D341Med (cell line): ENCODE measurements around the gene GNPAT.

ENCODE experiments used
- DNase-seq: peaks from one replicate; pipeline ENCODE4 v3.0.0; 2012; ENCODE audit warnings: low spot score

The GNPAT gene

GRCh38 chr1:231242516-231243198 lies 1.6 kb downstream of the GNPAT start:
- DNase-seq: no peak

DNA sequence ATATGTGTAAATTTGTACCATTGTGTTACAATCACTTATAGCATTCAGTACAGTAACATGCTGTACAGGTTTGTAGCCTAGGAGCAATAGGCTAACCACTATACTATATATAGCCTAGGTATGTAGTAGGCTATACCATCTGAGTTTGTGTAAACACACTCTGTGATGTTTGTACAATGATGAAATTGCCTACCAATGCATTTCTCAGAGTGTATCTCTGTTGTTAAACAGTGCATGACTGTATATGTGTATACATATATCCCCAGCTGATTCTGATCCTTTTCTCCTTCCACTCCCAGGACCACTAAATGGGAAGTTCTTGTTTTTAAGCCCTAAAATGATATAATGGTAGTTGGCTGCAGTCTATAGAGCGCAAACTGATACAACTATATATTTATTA lies 7.8 kb downstream of the GNPAT start:
- no peak for DNase-seq

DNA sequence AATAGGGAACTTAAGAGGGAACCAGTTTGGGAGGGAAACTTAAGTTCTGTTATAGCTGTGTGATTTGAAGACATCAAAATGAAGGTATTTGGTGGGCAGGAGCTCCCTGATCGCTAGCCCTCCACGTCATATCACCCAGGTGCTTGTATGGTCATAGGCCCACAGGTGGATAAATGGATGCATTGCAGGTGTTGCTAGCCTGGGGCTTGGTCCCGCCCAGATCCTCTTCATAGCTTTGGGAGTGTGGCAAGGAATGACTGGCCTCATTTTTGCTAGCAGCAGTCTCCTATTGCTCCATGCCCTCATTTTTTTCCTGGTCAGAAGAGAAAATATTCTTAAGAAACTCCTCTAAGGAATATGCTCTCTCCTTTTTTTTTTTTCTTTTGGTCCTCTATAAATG lies 11.3 kb downstream of the GNPAT start:
- DNase-seq: no peak

DNA sequence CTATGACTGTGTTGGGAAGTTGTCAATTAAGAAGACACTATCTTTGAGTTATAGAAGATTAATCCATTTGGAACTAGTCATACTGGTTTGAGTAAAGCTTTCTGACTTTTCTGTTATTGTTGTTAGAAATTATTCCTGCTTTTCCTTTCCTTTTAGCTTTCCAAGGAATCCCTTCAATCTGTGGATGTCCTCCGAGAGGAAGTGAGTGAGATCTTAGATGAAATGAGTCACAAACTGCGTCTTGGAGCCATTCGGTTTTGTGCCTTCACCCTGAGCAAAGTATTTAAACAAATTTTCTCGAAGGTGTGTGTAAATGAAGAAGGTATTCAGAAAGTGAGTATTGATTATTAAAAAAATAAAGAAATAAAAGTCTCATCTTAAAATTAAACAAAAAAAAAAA lies 19.3 kb downstream of the GNPAT start:
- no peak for DNase-seq

DNA sequence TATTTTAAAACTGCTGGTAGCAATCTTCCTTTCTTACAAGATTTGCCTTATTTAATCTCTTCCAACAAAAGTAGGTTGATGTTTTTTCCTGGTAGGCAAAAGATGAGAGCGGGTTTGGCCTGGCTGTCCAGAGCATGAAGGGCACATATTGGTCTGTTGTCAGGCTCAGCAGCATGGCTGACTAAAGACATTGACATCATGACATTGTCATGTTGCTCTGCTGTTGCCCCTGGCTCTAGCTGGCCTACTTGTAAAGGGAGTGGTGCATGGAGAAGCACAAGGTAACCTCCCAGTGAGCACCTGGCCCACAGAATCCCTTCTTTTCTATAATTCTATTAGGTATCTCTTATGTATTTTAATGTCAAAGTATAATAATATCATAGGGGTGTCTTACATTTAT lies 23.6 kb downstream of the GNPAT start:
- no peak for DNase-seq

GRCh38 chr1:231265379-231265778 lies 24.4 kb downstream of the GNPAT start:
- no peak for DNase-seq

DNA sequence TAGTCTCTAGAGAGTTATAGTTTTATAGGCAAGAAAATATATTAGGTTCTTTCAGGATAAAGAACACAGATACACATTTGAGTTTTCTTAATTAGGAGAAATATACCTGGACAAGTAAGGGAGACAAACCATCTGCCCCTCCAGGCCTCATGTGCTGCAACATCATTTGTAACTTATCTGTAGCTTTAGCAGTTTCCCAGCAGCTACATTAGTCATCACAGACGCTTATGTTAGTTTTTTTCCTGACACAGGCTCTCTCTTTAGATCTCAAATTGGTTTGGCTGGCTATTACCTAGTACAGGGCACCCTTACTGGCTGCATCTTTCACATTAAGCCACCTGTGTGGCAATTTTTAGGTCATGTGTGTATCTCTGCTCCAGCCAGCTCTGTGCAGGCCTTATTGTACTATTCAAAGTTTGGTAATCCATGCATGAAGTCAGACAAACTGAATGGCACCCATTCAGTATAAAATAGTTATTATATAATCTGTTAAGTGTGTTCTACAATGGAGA lies 25.9 kb downstream of the GNPAT start:
- no peak for DNase-seq

- DNase-seq: no peak
These were observed 31.2 kb downstream of the GNPAT start for GRCh38 chr1:231272173-231272572.

DNA sequence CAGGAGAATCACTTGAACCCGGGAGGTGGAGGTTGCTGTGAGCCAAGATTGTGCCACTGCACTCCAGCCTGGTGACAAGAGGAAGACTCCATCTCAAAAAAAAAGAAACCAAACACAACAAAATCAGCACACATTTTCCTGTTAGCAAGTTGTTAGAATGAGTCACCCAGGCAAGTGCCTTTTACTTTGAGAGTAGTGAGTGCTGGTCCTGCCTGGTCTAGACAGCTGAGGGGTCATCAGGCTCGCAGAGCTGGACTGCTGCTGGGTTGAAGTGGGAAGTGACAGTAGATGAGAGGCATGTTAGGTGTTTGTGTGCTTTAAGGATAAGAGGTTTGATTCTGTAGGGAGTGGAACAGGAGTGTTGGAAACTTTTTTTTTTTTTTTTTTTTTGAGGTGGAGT lies 31.9 kb downstream of the GNPAT start:
- no peak for DNase-seq

DNA sequence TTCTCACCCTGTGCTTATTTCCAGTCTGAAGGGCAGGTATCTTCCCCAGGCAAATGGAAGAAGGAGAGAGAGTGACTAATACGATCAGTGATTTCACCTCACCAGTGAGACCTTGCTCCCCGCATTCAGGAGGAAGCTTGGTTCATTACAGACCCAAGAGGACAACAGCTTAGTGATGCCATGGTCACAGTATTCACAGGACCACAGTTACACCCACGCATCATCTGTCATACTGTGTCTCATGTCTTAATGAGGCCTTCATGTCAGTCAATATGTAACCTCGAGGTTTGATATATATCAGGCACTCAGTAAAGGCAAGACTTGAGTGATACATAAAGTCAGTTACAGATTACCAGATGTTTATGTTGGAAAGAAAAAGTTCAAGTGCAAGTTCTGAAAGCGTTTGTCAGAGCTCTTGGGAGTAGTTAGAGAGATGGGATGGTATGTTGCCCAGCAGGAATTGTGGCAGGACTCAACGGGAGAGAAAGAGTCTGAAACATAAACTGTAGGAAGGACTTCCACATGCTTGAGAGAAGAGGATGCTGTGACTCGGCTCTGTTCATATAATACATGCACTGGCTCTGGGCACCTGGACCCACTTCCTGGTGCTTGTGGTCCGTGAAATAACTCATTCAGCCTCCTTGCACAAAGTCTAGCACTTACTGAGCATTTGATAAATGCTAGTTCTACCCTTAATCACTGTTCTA lies 33.3 kb downstream of the GNPAT start:
- DNase-seq: no peak

GRCh38 chr1:231278100-231278790 lies 37.2 kb downstream of the GNPAT start:
- no peak for DNase-seq

GRCh38 chr1:231279081-231279480 lies 38.1 kb downstream of the GNPAT start:
- DNase-seq: no peak

GRCh38 chr1:231279683-231280082 lies 38.7 kb downstream of the GNPAT start:
- no peak for DNase-seq

GRCh38 chr1:231284441-231284840 lies 43.4 kb downstream of the GNPAT start:
- DNase-seq: no peak

DNA sequence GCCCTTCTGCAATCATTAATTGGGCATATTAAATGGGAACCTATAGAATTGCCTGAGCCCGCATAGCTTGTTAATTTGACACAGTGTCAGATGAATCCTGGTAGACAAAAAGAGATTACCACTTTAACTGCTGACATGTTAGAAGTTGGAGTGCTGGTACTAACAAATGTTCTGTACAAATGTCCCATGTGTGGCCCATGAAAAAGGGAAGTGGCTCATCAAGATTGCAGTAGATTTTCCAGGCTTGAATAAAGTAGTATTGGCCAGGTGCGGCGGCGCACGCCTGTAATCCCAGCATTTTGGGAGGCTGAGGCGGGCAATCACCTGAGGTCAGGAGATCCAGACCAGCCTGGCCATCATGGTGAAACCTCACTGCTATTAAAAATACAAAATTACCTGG lies 45.6 kb downstream of the GNPAT start:
- DNase-seq: no peak

GRCh38 chr1:231295938-231296337 lies 54.9 kb downstream of the GNPAT start:
- no peak for DNase-seq

DNA sequence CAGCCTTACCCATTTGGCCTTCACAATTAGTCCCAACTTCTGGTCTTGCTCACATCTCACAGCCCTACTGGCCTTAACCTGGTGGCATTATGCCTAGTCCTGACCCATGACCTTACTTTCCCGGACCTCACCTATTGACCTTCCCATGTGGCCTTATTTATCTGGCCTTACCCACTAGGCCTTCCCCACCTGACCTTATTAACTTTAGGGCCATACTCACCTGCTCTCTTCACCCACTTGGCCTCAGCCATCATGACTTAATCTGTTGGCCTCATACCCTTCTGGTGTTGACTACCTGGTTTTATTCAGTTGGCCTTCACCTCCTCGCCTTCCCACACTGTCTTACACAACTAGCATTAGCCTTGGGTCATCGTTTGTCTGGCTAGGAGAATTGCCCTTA lies 61.0 kb downstream of the GNPAT start:
- DNase-seq: no peak

DNA sequence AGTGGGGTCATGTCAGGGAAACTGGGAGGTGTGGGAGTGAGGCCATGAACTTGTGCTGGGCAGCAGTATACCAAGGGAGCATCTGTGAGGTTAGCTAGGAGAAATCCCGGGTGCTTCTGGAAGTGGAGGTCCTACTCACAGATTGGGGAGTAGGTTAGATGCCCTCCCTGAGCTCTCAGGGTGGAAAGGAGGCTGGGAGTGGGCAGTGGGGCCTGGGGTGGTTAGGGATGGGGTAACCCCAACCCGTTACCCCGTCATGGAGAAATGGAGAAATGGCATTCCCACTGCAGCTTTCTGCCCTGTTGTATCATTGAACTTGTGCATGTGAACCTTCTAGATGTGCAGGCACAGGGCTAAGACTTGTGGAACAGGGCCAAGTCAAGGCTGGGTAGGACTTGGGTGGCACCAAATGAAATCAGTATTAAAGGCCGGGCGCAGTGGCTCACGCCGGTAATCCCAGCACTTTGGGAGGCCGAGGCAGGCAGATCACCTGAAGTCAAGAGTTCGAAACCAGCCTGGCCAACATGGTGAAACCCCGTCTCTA lies 69.5 kb downstream of the GNPAT start:
- DNase-seq: no peak

- DNase-seq: no peak
These were observed 70.9 kb downstream of the GNPAT start for GRCh38 chr1:231311720-231312431.

DNA sequence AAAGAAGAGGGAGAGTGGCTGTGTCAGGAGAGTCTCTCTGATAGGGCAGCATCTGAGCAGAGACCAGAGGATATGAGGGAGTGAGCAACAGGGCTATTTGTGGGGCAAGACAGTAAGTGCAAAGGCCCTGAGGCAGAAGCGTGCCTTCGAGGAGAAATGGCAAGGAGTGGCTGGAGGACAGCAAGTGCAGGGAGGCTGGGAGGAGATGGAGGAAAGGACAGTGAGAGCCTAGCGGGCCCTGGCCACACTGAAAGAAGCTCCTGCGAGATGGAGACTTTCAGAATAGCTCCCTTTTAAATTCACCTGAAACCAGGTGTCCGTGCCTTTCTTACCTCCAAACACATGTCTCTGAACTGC lies 71.4 kb downstream of the GNPAT start:
- no peak for DNase-seq

DNA sequence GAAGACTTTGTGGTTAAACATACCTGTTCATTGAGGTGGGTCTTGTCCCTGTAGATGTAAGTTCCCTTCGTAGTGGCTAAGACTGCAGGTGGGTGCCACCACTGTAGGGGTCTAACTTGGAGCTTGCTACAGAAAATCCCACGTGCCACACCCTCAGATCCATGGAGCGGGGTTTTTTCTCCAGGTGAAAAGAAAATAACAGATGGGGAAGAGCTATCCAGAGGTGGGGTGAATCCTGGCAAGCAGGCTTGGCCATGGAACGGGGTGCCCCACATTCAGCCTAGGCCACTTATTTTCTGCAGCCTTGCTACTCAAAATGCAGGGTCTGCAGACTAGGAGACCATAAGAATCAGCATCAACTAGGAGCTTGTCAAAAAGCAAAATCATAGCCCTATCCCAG lies 72.6 kb downstream of the GNPAT start:
- no peak for DNase-seq

DNA sequence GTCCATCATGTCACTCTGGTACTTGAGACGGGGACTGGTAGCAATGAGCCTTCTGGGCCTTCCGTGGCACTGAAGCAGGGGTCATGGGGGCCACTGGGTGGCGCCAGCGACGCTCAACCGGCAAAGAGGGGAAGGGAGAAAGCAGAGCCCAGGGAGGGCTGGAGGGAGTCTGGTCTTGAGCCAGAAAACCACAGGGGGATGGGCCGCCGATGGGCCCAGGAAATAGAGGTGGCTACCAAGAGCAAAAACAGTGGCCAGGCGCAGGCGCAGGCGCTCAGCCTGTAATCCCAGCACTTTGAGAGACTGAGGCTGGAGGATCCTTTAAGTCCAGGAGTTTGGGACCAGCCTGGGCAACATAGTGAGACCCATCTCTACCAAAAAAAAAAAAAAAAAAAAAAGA lies 74.9 kb downstream of the GNPAT start:
- DNase-seq: peak; percentile 74
